Ectodermal cell (in vitro differentiated cells): ENCODE measurements around the gene FGF21.
"Not testable (repeated sequence)": the region's sequence is repeated elsewhere in the genome, so short reads cannot be mapped to it uniquely, and the experiment has no call there.

Experiments used
- H3K27ac ChIP-seq: 2 replicates; pipeline ENCODE4 v1.7.0; 2013; ENCODE audit warnings: mild to moderate bottlenecking, low read depth, low read length; ENCODE audit not compliant: insufficient read depth, poor library complexity, severe bottlenecking
- H3K27me3 ChIP-seq: 2 replicates; pipeline ENCODE4 v1.7.0; 2013; ENCODE audit warnings: mild to moderate bottlenecking, low read length; ENCODE audit not compliant: insufficient read depth, control insufficient read depth, poor library complexity, severe bottlenecking
- H3K36me3 ChIP-seq: one replicate; pipeline ENCODE4 v1.7.0; 2013; ENCODE audit warnings: low read length; ENCODE audit not compliant: control insufficient read depth, insufficient read depth
- H3K4me1 ChIP-seq: one replicate; pipeline ENCODE4 v1.7.0; 2013; ENCODE audit warnings: low read length; ENCODE audit not compliant: control insufficient read depth, insufficient read depth
- H3K4me3 ChIP-seq: 2 replicates; pipeline ENCODE4 v1.7.0; 2013; ENCODE audit warnings: low read depth, low read length, control low read depth; ENCODE audit not compliant: insufficient read depth
- H3K9me3 ChIP-seq: 2 replicates; pipeline ENCODE4 v1.7.0; 2013; ENCODE audit warnings: mild to moderate bottlenecking, low read length, moderate library complexity; ENCODE audit not compliant: control insufficient read depth
- WGBS, 2 experiments: methylation state at CpG; one replicate each; pipeline ENCODE4 v1.1.7; 2013; ENCODE audit warnings: missing lambda C conversion rate in 2 of 2; 5-methylcytosine and 5-hydroxymethylcytosine counted together

FGF21 gene

GRCh38 chr19:48755787-48756186 lies 463 bp downstream of the FGF21 start:
- Histone ChIP-seq H3K27me3 (peaks cover 25% of the 10 kb centered on the region), H3K4me3 (no peak overlapping the region), H3K27ac (no peak overlapping the region), H3K9me3 (no peaks in the 10 kb centered on the region), H3K36me3 (no peaks in the 10 kb centered on the region), H3K4me1 (peaks cover 3% of the 10 kb centered on the region)
- WGBS, 2 experiments, result 85 to 87% methylated on average over 5 of the region's 5 CpGs

GRCh38 chr19:48756212-48756611 lies 888 bp downstream of the FGF21 start:
- no peaks in the 10 kb centered on the region for H3K9me3 ChIP-seq
- H3K36me3 ChIP-seq, result no peaks in the 10 kb centered on the region
- no peak overlapping the region for H3K27ac ChIP-seq
- 92 to 95% methylated on average over 11 of the region's 11 CpGs for WGBS, 2 experiments
- peaks cover 3% of the 10 kb centered on the region for H3K4me1 ChIP-seq
- no peak overlapping the region for H3K4me3 ChIP-seq
- peaks cover 25% of the 10 kb centered on the region for H3K27me3 ChIP-seq

DNA sequence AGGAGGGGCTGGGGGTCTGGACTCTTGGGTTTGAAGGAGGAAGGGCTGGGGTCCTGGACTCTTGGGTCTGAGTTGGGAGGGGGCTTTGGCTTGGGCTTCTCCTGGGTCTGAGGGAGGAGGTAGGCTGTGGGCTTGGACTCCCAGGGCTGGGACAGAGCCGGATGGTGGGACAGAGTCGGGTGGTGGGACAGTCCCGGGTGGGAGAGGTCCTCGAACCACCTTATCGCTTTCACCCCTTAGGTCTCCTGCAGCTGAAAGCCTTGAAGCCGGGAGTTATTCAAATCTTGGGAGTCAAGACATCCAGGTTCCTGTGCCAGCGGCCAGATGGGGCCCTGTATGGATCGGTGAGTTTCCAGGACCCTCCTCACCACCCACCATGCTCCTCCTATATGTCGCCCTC lies 1.4 kb downstream of the FGF21 start:
- WGBS, 2 experiments, result 87 to 90% methylated on average over 9 of the region's 9 CpGs

DNA sequence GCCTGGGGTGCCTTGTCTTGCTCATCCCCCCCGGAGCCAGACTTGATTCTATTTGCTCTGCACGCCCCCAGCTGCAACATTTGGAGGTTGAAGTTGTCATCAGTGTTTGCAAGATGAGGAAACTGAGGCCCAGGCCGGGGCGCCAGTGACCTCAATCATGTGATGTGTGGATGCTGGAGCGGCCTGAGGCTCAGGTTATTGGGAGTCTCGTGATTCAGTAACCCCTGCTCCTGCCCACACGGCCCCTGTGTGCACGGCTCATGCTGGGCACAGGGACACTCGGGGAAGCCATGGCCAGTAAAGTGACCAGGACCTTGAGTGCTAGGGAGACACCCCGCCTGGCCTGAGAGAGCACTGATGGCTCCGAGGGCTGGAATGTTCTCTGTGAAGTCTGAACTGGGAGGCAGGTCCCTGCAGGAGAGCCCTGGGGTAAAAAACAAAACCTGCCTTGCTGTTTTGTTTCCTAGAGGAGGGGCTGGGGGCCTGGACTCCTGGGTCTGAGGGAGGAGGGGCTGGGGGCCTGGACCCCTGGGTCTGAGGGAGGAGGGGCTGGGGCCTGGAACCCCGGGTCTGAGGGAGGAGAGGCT lies 1.9 kb downstream of the FGF21 start:
- no peak overlapping the region for H3K4me3 ChIP-seq
- no peaks in the 10 kb centered on the region for H3K9me3 ChIP-seq
- 89% methylated on average over 12 of the region's 12 CpGs for WGBS, 2 experiments
- H3K27ac ChIP-seq, result no peak overlapping the region
- peaks cover 3% of the 10 kb centered on the region for H3K4me1 ChIP-seq
- H3K27me3 ChIP-seq, result peaks cover 19% of the 10 kb centered on the region
- no peaks in the 10 kb centered on the region for H3K36me3 ChIP-seq

More for the DNA sequence above, 1.4 kb downstream of the FGF21 start:
- Histone ChIP-seq H3K9me3 (no peaks in the 10 kb centered on the region), H3K27ac (no peak overlapping the region), H3K4me1 (peaks cover 3% of the 10 kb centered on the region), H3K27me3 (peaks cover 24% of the 10 kb centered on the region), H3K36me3 (no peaks in the 10 kb centered on the region), H3K4me3 (no peak overlapping the region)

DNA sequence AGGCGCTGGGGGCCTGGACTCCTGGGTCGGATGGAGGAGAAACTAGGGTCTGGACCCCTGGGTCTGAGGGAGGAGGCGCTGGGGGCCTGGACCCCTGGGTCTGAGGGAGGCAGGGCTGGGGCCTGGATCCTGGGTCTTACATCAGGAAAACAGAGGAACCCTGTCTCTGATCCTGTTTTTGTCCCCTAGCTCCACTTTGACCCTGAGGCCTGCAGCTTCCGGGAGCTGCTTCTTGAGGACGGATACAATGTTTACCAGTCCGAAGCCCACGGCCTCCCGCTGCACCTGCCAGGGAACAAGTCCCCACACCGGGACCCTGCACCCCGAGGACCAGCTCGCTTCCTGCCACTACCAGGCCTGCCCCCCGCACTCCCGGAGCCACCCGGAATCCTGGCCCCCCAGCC lies 2.4 kb downstream of the FGF21 start:
- Histone ChIP-seq H3K4me3 (no peak overlapping the region), H3K27me3 (peaks cover 14% of the 10 kb centered on the region), H3K4me1 (peaks cover 3% of the 10 kb centered on the region), H3K36me3 (no peaks in the 10 kb centered on the region), H3K9me3 (no peaks in the 10 kb centered on the region), H3K27ac (no peak overlapping the region)
- WGBS, 2 experiments, result 93 to 94% methylated on average over 14 of the region's 14 CpGs

DNA sequence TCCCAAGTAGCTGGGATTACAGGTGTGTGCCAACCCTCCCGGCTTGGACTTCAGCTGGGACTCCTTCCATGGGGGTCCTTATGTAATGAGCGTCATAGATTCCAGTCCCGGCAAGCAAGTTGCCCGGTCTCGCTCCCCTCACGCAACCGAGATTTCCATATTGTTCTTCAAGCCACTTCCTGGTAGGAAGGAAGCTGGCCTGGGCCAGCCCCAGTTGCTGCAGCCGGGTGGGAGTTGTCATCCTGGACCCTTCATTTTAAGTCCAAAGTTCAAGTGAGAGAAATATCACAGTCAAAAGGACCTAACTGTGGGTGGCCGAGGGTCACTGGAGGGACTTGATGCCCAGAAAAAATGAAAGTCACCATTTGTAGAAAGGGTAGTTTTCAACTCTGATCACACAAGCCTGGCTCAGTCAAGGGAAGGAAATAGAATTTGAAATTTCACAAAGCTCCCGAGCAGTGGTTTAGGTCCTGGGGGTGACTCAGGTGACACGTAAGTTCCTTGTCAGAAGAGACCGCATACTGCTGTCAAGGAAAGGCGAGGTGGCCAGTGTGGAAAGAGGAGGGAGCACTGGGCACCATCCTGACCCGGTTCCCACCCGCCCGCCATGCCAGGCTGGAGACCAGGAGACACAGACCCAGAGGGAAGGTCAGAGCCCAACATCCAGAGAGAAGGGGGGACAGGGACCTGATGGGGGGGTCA lies 5.3 kb downstream of the FGF21 start:
- Histone ChIP-seq H3K4me3 (no peak overlapping the region), H3K4me1 (no peaks in the 10 kb centered on the region), H3K27me3 (no peaks in the 10 kb centered on the region), H3K36me3 (no peaks in the 10 kb centered on the region), H3K9me3 (no peaks in the 10 kb centered on the region), H3K27ac (no peak overlapping the region)
- WGBS, 2 experiments, result 88 to 92% methylated on average over 16 of the region's 16 CpGs

- H3K4me3 ChIP-seq, H3K4me1 ChIP-seq, H3K36me3 ChIP-seq, H3K9me3 ChIP-seq, H3K27me3 ChIP-seq, H3K27ac ChIP-seq: not testable (repeated sequence)
- WGBS, 2 experiments, result 62% methylated on average over 4 of the region's 5 CpGs
These were observed 10.5 kb downstream of the FGF21 start for GRCh38 chr19:48765816-48766215.

- not testable (repeated sequence) for H3K27ac ChIP-seq, H3K36me3 ChIP-seq, H3K4me3 ChIP-seq, H3K4me1 ChIP-seq, H3K9me3 ChIP-seq, H3K27me3 ChIP-seq
- WGBS, 2 experiments, result 46 to 60% methylated on average over 4 to 6 of the region's 6 CpGs
These were observed 12.9 kb downstream of the FGF21 start for GRCh38 chr19:48768171-48768753.

GRCh38 chr19:48768994-48769713 lies 13.8 kb downstream of the FGF21 start:
- Histone ChIP-seq H3K27me3 (no peaks in the 10 kb centered on the region), H3K4me1 (no peaks in the 10 kb centered on the region), H3K36me3 (no peaks in the 10 kb centered on the region), H3K27ac (no peak overlapping the region), H3K4me3 (no peak overlapping the region), H3K9me3 (no peaks in the 10 kb centered on the region)
- WGBS, 2 experiments, result 92 to 93% methylated on average over 11 of the region's 11 CpGs

DNA sequence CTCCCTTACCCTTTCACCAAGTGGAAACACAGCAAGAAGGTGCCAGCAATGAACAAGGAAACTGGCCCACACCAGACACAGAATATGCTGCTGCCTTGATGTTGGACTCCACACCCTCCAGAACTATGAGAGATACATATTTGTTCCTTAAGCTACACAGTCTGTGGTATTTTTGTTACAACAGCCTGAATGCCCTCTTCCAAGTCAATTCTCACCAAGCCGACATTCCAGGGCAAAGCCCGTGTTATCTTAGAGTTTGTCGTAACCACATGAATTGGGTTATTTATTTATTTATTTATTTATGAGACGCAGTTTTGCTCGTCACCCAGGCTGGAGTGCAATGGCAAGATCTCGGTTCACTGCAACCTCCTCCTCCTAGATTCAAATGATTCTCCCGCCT lies 14.9 kb downstream of the FGF21 start:
- WGBS, 2 experiments, result 80 to 81% methylated on average over 7 of the region's 7 CpGs
- no peak overlapping the region for H3K4me3 ChIP-seq
- H3K27me3 ChIP-seq, result no peaks in the 10 kb centered on the region
- H3K27ac ChIP-seq, result no peak overlapping the region
- no peaks in the 10 kb centered on the region for H3K4me1 ChIP-seq
- no peaks in the 10 kb centered on the region for H3K36me3 ChIP-seq
- no peaks in the 10 kb centered on the region for H3K9me3 ChIP-seq
